ENCODE data around the gene ORC4. TPM values are rescaled to one million over a fixed set of nuclear protein-coding genes. Genes with fewer than 3 reads are reported as not detected.

ORC4 gene
- polyA plus RNA-seq, 1 donor from 2014 or later, result 261 TPM

DNA sequence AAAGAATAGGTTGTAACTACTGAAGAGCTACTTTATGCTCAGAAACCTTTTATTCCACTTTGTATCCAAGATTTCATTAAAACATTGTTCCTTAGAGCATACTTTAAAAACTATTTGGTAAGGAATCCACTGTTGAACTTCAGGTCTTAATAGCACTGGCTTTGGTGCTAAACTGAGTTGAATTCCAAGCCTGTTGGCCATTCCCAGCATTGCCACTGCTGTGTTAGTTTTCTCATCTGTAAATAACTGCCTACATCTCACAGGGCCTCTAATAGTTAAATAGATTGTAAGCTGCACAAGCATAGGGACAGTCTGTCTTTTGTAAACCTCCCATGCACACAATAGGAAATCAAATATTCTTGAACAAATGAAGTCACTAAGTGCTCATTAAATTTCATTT is 86.6 kb downstream of the ORC4 start:
- peaks cover 16% of the 10 kb centered on the region for H3K36me3 ChIP-seq (ENCODE audit: insufficient read depth, low read length)

DNA sequence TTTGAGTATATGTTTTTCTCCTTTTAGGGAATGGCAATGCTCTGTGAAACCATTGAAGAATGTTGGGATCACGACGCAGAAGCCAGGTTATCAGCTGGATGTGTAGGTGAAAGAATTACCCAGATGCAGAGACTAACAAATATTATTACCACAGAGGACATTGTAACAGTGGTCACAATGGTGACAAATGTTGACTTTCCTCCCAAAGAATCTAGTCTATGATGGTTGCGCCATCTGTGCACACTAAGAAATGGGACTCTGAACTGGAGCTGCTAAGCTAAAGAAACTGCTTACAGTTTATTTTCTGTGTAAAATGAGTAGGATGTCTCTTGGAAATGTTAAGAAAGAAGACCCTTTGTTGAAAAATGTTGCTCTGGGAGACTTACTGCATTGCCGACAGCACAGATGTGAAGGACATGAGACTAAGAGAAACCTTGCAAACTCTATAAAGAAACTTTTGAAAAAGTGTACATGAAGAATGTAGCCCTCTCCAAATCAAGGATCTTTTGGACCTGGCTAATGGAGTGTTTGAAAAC is 93.4 kb downstream of the ORC4 start:
- H3K4me3 ChIP-seq (ENCODE audit: low read length), result no peak overlapping the region
- no peaks in the 10 kb centered on the region for H4K20me1 ChIP-seq (ENCODE audit: insufficient read depth)
- no peak overlapping the region for H2AFZ ChIP-seq (ENCODE audit: low read depth, low read length)
- no peaks in the 10 kb centered on the region for H3K9me2 ChIP-seq (ENCODE audit: insufficient read depth, low read length)
- H3K36me3 ChIP-seq (ENCODE audit: insufficient read depth, low read length), result peaks cover 23% of the 10 kb centered on the region
- TF ChIP-seq MXI1 (conservative IDR thresholded peaks at IDR 0.05; ENCODE audit: poor library complexity, severe bottlenecking) (no peak), EZH2 (IDR thresholded peaks at IDR 0.05; ENCODE audit: borderline replicate concordance, insufficient read depth, low read length, poor library complexity, severe bottlenecking) (no peak), SMC3 (conservative IDR thresholded peaks at IDR 0.05; ENCODE audit: poor library complexity) (no peak), EP300 (conservative IDR thresholded peaks at IDR 0.05; ENCODE audit: poor library complexity, severe bottlenecking) (no peak), RAD21 (conservative IDR thresholded peaks at IDR 0.05) (no peak)
- TF ChIP-seq, protein P1, sequence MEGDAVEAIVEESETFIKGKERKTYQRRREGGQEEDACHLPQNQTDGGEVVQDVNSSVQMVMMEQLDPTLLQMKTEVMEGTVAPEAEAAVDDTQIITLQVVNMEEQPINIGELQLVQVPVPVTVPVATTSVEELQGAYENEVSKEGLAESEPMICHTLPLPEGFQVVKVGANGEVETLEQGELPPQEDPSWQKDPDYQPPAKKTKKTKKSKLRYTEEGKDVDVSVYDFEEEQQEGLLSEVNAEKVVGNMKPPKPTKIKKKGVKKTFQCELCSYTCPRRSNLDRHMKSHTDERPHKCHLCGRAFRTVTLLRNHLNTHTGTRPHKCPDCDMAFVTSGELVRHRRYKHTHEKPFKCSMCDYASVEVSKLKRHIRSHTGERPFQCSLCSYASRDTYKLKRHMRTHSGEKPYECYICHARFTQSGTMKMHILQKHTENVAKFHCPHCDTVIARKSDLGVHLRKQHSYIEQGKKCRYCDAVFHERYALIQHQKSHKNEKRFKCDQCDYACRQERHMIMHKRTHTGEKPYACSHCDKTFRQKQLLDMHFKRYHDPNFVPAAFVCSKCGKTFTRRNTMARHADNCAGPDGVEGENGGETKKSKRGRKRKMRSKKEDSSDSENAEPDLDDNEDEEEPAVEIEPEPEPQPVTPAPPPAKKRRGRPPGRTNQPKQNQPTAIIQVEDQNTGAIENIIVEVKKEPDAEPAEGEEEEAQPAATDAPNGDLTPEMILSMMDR (IDR thresholded peaks at IDR 0.05; ENCODE audit: poor library complexity, severe bottlenecking), result no peak
- TF ChIP-seq, protein P2, sequence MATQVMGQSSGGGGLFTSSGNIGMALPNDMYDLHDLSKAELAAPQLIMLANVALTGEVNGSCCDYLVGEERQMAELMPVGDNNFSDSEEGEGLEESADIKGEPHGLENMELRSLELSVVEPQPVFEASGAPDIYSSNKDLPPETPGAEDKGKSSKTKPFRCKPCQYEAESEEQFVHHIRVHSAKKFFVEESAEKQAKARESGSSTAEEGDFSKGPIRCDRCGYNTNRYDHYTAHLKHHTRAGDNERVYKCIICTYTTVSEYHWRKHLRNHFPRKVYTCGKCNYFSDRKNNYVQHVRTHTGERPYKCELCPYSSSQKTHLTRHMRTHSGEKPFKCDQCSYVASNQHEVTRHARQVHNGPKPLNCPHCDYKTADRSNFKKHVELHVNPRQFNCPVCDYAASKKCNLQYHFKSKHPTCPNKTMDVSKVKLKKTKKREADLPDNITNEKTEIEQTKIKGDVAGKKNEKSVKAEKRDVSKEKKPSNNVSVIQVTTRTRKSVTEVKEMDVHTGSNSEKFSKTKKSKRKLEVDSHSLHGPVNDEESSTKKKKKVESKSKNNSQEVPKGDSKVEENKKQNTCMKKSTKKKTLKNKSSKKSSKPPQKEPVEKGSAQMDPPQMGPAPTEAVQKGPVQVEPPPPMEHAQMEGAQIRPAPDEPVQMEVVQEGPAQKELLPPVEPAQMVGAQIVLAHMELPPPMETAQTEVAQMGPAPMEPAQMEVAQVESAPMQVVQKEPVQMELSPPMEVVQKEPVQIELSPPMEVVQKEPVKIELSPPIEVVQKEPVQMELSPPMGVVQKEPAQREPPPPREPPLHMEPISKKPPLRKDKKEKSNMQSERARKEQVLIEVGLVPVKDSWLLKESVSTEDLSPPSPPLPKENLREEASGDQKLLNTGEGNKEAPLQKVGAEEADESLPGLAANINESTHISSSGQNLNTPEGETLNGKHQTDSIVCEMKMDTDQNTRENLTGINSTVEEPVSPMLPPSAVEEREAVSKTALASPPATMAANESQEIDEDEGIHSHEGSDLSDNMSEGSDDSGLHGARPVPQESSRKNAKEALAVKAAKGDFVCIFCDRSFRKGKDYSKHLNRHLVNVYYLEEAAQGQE (IDR thresholded peaks at IDR 0.05; ENCODE audit: borderline replicate concordance), result no peak
- H3K27ac ChIP-seq (ENCODE audit: low read length), result no peak overlapping the region
- H3K9me3 ChIP-seq (ENCODE audit: low read length), result no peaks in the 10 kb centered on the region
- H3K27me3 ChIP-seq (ENCODE audit: insufficient read depth, low read depth, low read length), result no peaks in the 10 kb centered on the region
- no peaks in the 10 kb centered on the region for H3F3A ChIP-seq (ENCODE audit: insufficient read depth, low read length, poor library complexity, severe bottlenecking)
- no peak overlapping the region for H3K4me2 ChIP-seq (ENCODE audit: low read length)
- H3K79me2 ChIP-seq (replicated peaks; ENCODE audit: insufficient read depth, low read length), result no peaks in the 10 kb centered on the region
- H3K9ac ChIP-seq (ENCODE audit: low read length), result no peak overlapping the region

More for the DNA sequence above, 86.6 kb downstream of the ORC4 start:
- TF ChIP-seq SMC3 (conservative IDR thresholded peaks at IDR 0.05; ENCODE audit: poor library complexity), result no peak
- TF ChIP-seq EP300 (conservative IDR thresholded peaks at IDR 0.05; ENCODE audit: poor library complexity, severe bottlenecking), result no peak
- TF ChIP-seq TAF1 (IDR thresholded peaks at IDR 0.05; ENCODE audit: low read depth), result no peak
- TF ChIP-seq EZH2 (IDR thresholded peaks at IDR 0.05; ENCODE audit: borderline replicate concordance, insufficient read depth, low read length, poor library complexity, severe bottlenecking), result no peak
- TF ChIP-seq, protein P2 (IDR thresholded peaks at IDR 0.05; ENCODE audit: borderline replicate concordance), result no peak
- no peak for TF ChIP-seq MXI1 (conservative IDR thresholded peaks at IDR 0.05; ENCODE audit: poor library complexity, severe bottlenecking)
- no peak for TF ChIP-seq RAD21 (conservative IDR thresholded peaks at IDR 0.05)
- TF ChIP-seq, protein P1 (IDR thresholded peaks at IDR 0.05; ENCODE audit: poor library complexity, severe bottlenecking), result no peak
- no peak for TF ChIP-seq POLR2AphosphoS5 (IDR thresholded peaks at IDR 0.05)
- H3K4me3 ChIP-seq (ENCODE audit: low read length), result no peak overlapping the region
- H3F3A ChIP-seq (ENCODE audit: insufficient read depth, low read length, poor library complexity, severe bottlenecking), result no peaks in the 10 kb centered on the region
- no peak overlapping the region for H3K27ac ChIP-seq (ENCODE audit: low read length)
- no peaks in the 10 kb centered on the region for H3K27me3 ChIP-seq (ENCODE audit: insufficient read depth, low read depth, low read length)
- no peak overlapping the region for H2AFZ ChIP-seq (ENCODE audit: low read depth, low read length)
- no peak overlapping the region for H3K9ac ChIP-seq (ENCODE audit: low read length)
- H3K9me3 ChIP-seq (ENCODE audit: low read length), result no peaks in the 10 kb centered on the region
- H3K4me2 ChIP-seq (ENCODE audit: low read length), result no peak overlapping the region
- no peaks in the 10 kb centered on the region for H4K20me1 ChIP-seq (ENCODE audit: insufficient read depth)
- H3K79me2 ChIP-seq (replicated peaks; ENCODE audit: insufficient read depth, low read length), result no peaks in the 10 kb centered on the region
- H3K9me2 ChIP-seq (ENCODE audit: insufficient read depth, low read length), result no peaks in the 10 kb centered on the region
